ENCODE results near the gene ARHGEF40. TPM values are rescaled to one million over a fixed set of nuclear protein-coding genes. Genes with fewer than 3 reads are reported as not detected.
A peak's percentile ranks its signal among the peaks of the same experiment; 100 is the strongest.

ARHGEF40 gene
- polyA plus RNA-seq, 1 donor (not counting 4 experiments of a cell fraction or from before 2014, with no cell fraction given) = 8.7 TPM

DNA sequence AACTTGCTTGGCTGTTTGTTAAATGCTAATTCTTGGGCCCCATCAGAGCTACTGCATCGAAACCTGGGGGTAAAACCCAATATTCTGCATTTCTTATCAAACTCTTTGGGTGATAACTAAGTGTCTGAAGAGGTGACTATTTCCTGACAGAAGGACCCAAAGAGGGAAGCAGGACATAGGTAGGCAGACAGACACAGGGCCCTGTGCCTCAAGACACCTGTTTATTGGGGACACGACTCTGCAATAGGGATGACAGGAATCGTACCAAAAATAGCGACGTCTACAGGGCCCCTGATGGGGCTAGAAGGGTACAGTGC, 19.7 kb downstream of the ARHGEF40 start:
- Histone ChIP-seq H3K27me3 (ENCODE audit: control insufficient read depth, extremely low read depth, insufficient read depth, low read length) (no peaks in the 10 kb centered on the region), H2AFZ (ENCODE audit: control insufficient read depth, low read length) (no peak overlapping the region), H3K36me3 (ENCODE audit: control insufficient read depth in 2 of 2, extremely low read depth in 1 of 2, insufficient read depth in 2 of 2, low read length in 2 of 2) (peaks cover 18 to 23% of the 10 kb centered on the region in 2 experiments), H4K20me1 (ENCODE audit: control insufficient read depth, extremely low read depth, insufficient read depth, low read length) (peaks cover 4% of the 10 kb centered on the region), H3K27ac (ENCODE audit: control insufficient read depth, insufficient read depth, low read length) (no peak overlapping the region), H3K9me1 (ENCODE audit: control insufficient read depth, extremely low read depth, insufficient read depth, low read length) (no peaks in the 10 kb centered on the region), H3K4me2 (ENCODE audit: control insufficient read depth, extremely low read depth, insufficient read depth, low read depth, low read length) (no peak overlapping the region), H3K79me2 (ENCODE audit: control insufficient read depth, insufficient read depth, low read length) (peaks cover 7% of the 10 kb centered on the region), H3K9ac (ENCODE audit: control insufficient read depth, extremely low read depth, insufficient read depth, low read length) (no peak overlapping the region), H3K4me3 (ENCODE audit: control insufficient read depth in 2 of 3, extremely low read depth in 1 of 3, insufficient read depth in 2 of 3, low read depth in 1 of 3, low read length in 3 of 3) (no peak overlapping the region), H3K4me1 (ENCODE audit: control insufficient read depth, extremely low read depth, insufficient read depth, low read length) (peaks cover 9% of the 10 kb centered on the region), H3K9me3 (ENCODE audit: control insufficient read depth, low read depth, low read length) (no peaks in the 10 kb centered on the region)
- no peak for DNase-seq (ENCODE audit: low read depth, low spot score)
- FAIRE-seq = no peak
- no peak for TF ChIP-seq EZH2 (IDR thresholded peaks at IDR 0.05; ENCODE audit: low read length)
- TF ChIP-seq, protein P1, sequence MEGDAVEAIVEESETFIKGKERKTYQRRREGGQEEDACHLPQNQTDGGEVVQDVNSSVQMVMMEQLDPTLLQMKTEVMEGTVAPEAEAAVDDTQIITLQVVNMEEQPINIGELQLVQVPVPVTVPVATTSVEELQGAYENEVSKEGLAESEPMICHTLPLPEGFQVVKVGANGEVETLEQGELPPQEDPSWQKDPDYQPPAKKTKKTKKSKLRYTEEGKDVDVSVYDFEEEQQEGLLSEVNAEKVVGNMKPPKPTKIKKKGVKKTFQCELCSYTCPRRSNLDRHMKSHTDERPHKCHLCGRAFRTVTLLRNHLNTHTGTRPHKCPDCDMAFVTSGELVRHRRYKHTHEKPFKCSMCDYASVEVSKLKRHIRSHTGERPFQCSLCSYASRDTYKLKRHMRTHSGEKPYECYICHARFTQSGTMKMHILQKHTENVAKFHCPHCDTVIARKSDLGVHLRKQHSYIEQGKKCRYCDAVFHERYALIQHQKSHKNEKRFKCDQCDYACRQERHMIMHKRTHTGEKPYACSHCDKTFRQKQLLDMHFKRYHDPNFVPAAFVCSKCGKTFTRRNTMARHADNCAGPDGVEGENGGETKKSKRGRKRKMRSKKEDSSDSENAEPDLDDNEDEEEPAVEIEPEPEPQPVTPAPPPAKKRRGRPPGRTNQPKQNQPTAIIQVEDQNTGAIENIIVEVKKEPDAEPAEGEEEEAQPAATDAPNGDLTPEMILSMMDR (optimal IDR thresholded peaks at IDR 0.05 in 1 of 3, IDR thresholded peaks at IDR 0.05 in 1 of 3, conservative IDR thresholded peaks at IDR 0.05 in 1 of 3; ENCODE audit: extremely low read depth in 1 of 3, insufficient read depth in 2 of 3, low read length in 3 of 3) = no peak
- dilution Hi-C loops (cut with MboI; ENCODE audit: extremely low pct_ligation_motif_present, low sequenced_read_pairs) = no loop called here

DNA sequence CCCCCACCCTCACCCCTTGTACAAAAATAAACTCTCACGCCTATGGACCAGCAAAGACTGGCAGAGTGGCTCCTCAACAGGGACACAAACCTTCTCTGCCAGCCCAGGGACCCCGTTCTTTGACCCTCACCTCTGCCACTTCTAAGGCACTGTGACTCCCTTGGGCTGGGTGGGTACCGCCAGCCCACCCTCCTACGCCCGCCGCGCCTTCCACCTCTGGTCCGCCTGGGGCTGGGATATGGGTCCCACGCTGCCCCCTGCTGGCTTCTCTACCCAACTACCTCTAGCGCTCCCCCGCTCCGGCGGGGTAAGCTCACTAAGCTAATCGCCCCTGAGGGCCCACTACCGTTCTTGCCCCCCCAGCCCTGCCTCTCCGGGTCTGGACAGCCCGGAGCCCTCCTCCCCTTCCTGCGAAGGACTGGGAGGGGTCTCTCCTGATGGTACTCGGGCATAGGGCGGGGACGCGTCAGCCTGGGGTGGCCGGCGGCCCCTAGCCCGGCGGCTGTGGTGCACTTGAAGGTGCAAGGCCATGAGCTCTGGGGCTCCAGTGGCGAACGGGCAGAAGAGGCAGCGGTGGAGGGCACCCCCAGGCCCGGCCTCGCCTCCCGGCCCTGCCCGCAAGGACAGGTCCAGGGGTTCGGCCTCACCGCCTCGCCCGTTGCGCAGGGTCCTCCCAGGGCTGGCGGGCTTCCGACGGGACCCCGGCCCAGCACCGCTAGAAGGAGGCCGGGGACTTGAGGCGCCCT, 20.3 kb downstream of the ARHGEF40 start:
- H3K79me2 ChIP-seq (ENCODE audit: control insufficient read depth, insufficient read depth, low read length) = peaks cover 9% of the 10 kb centered on the region
- no peak for FAIRE-seq
- H3K36me3 ChIP-seq (ENCODE audit: control insufficient read depth in 2 of 2, extremely low read depth in 1 of 2, insufficient read depth in 2 of 2, low read length in 2 of 2) = peaks cover 18 to 23% of the 10 kb centered on the region in 2 experiments
- H3K4me2 ChIP-seq (ENCODE audit: control insufficient read depth, extremely low read depth, insufficient read depth, low read depth, low read length) = no peak overlapping the region
- no peaks in the 10 kb centered on the region for H3K27me3 ChIP-seq (ENCODE audit: control insufficient read depth, extremely low read depth, insufficient read depth, low read length)
- H4K20me1 ChIP-seq (ENCODE audit: control insufficient read depth, extremely low read depth, insufficient read depth, low read length) = peaks cover 4% of the 10 kb centered on the region
- H3K9me3 ChIP-seq (ENCODE audit: control insufficient read depth, low read depth, low read length) = no peaks in the 10 kb centered on the region
- no peak overlapping the region for H2AFZ ChIP-seq (ENCODE audit: control insufficient read depth, low read length)
- no peaks in the 10 kb centered on the region for H3K9me1 ChIP-seq (ENCODE audit: control insufficient read depth, extremely low read depth, insufficient read depth, low read length)
- peaks cover 4% of the 10 kb centered on the region for H3K4me1 ChIP-seq (ENCODE audit: control insufficient read depth, extremely low read depth, insufficient read depth, low read length)
- H3K27ac ChIP-seq (ENCODE audit: control insufficient read depth, insufficient read depth, low read length) = no peak overlapping the region
- H3K4me3 ChIP-seq (ENCODE audit: control insufficient read depth in 2 of 3, extremely low read depth in 1 of 3, insufficient read depth in 2 of 3, low read depth in 1 of 3, low read length in 3 of 3) = no peak overlapping the region
- no peak overlapping the region for H3K9ac ChIP-seq (ENCODE audit: control insufficient read depth, extremely low read depth, insufficient read depth, low read length)
- TF ChIP-seq EZH2 (IDR thresholded peaks at IDR 0.05; ENCODE audit: low read length) = no peak
- TF ChIP-seq, protein P1 (optimal IDR thresholded peaks at IDR 0.05 in 1 of 3, IDR thresholded peaks at IDR 0.05 in 1 of 3, conservative IDR thresholded peaks at IDR 0.05 in 1 of 3; ENCODE audit: extremely low read depth in 1 of 3, insufficient read depth in 2 of 3, low read length in 3 of 3) = peak; percentile 48 to 59 (median 50)
- no peak for DNase-seq (ENCODE audit: low read depth, low spot score)
- dilution Hi-C loops (cut with MboI; ENCODE audit: extremely low pct_ligation_motif_present, low sequenced_read_pairs) = no loop called here
